GM11168 (cell line): ENCODE results near the gene C11orf21.

Experiments
- in situ Hi-C: fragments of 300-500 bp; cut with MboI; formaldehyde crosslinking; loops from one replicate; pipeline ENCODE4 v1.12.0; 2022; ENCODE audit warnings: low sequenced_read_pairs; ENCODE audit not compliant: unreplicated experiment

Gene C11orf21

DNA sequence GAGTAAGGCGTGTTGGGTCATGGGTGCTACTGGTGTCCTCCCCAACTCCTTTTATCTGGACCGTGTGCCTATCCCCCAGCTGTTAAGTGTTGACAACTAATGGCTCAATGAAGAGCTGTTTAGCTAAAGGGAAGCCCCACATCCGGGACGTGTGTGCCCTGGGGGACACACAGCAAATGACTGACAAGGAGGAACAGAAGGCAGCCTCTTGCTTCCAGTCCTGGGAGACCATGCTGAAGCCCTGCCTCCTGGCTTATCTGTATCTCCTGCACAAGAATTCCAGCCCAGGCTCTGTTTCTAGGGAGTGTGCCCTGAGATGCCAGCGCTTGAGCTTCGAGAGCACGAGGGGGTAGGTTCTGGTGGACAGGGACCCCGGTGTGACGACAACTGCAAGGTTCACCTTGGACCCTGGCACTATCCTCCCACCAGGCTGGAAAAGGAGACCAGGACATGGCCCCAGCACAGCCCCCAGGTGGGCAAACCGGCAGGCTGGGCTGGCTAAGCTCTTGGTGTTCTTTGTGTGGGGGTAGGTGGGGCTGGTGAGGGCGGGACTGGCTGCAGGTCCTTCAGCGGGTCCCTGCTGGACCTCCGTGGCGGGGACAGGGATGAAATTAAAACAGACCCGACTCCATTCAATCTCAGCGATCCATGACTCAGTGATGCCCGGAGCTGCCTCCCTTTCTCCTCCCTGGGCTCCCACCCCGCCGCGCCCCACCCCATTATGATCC, 52.4 kb downstream of the C11orf21 start:
- in situ Hi-C loops: no loop called here

- in situ Hi-C loops: no loop called here
Observed at GRCh38 chr11:2248762-2249161, 53.0 kb downstream of the C11orf21 start.

- in situ Hi-C loops: no loop called here
Observed at GRCh38 chr11:2248242-2248641, 53.5 kb downstream of the C11orf21 start.

DNA sequence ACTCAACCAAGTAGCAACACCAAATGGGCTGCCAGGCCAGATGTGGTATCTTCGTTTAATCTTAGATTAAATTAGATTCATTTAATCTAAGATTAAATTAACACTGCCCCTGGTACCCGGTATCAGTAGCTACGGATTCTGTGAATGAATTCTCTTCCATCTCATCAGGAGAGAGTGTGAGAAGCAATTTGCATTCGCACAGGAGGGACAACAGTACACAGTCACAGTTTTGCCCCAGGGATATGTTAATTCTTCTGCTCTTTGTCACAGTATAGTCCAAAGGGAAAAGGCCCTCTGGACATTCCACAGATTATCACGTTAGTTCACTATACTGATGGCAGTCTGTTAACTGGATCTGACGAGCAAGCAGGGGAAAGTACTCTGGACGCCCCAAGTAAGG, 54.2 kb downstream of the C11orf21 start:
- in situ Hi-C loops: no loop called here
